Dedifferentiated amniotic fluid mesenchymal stem cell (primary cell): ENCODE results near the gene OAS2.

Experiments
- DNase-seq: peaks from one replicate; pipeline ENCODE4 v3.0.0-alpha.2; 2016; ENCODE audit errors: extremely low spot score

The OAS2 gene

DNA sequence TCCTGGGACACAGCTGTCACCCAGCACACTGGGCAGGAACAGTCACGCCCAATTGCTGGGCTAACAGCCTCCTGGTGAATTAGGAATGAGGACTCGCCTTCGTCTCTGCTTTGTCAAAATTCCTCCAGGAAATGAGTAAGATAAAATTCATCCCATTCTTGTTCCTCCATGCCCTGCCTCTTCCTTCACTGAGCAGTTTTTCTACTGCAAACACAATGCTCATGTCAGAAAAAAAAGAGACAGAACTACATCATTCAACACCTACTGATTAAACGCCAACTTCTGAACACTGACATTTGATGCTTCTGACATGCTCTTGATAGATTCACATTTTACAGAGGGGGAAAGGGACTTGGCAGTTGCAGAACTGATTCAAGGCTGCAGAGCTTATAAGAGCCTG is 40.7 kb downstream of the OAS2 start:
- no peak for DNase-seq

DNA sequence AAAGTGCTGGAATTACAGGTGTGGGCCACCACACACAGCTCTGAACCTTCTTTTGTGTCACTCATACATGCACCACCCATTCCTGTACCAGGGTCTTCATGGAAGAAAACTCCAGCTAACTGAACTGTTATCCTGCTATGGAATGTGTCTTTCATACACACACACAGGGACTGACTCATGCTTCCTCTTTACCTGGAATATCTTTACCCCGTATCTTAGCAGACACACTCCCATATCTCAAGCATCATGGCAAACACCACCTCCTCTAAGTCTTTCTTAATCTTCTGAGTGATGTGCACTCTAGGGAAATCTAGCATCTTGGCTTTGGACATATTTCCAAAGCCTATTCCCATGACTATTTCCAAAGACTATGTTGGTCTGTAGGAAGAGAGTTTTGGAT is 43.2 kb downstream of the OAS2 start:
- no peak for DNase-seq

DNA sequence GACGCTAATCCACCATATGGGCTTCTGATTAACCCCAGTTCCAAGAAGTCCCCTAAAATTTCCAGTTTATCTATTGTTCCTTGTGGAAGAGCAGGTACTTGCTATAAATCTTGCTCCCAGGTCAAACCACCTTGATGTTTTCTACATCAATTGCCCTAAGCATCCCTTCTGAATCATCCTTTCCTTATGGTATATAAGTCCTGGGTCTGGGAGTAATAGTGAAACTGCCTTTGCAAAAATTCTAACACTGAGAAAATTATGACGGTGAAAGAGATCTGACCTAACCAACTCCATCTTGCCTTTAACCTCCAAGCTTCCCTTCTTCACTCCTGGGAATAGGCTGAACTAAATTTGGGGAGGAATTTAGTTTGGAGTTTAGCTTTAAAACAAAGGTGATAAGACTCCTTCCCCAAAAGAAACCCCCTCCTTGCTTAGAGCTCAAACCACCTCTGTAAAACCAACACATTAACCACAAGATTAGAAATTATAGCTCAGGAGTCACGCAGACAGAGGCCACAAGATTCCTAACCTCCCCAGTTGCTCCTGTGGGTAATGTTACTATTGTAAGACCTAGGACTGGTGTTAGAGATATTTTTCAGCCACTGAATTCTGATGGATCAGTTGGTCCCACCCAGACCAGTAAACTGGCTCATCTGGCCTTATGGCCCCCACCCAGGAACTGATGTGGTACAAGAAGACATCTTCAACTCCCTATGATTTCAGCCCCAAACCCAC is 44.4 kb downstream of the OAS2 start:
- DNase-seq, result no peak

DNA sequence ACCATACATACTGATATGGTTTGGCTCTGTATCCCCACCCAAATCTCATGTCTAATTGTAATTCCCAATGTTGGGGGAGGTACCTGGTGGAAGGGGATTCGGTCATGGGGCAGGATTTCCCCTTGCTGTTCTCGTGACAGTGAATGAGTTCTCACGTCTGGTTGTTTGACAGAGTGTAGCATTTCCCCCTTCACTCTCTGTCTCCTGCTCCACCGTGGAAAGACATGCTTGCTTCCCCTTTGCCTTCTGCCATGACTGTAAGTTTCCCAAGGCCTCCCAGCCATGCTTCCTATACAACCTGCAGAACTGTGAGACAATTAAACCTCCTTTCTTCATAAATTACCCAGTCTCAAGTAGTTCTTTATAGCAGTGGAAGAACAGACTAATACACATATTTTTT is 49.4 kb downstream of the OAS2 start:
- no peak for DNase-seq

DNA sequence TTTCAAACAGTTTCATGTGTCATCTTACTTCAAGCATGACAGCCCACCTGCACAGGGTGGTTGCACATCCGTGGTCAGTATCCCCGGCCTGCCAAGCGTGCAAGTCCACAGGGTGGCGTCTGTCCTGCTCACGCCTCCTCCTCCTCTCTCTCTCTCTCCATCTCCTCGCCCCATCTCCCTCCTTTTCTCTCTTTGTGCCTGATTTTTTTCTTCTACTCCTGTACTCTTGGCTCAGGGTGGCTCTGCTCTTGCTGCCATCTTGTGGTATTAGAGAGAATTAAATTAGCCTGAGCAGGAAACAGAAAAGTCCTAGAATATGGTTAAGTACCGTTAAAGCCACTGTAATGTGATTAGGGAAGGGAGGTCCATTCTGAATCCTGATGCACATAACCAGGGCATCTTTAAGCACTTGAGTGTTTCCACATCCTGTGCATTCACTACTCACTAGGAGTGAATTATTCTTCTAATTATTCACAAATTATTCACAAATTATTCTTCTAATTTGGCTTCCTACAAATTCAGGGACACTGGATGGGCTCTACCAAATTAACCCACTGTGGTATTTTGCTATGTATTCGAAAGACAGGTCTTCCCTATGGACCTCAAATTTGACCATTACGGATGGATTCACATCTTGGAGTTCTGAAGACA is 52.7 kb downstream of the OAS2 start:
- peak; percentile 34 for DNase-seq

DNA sequence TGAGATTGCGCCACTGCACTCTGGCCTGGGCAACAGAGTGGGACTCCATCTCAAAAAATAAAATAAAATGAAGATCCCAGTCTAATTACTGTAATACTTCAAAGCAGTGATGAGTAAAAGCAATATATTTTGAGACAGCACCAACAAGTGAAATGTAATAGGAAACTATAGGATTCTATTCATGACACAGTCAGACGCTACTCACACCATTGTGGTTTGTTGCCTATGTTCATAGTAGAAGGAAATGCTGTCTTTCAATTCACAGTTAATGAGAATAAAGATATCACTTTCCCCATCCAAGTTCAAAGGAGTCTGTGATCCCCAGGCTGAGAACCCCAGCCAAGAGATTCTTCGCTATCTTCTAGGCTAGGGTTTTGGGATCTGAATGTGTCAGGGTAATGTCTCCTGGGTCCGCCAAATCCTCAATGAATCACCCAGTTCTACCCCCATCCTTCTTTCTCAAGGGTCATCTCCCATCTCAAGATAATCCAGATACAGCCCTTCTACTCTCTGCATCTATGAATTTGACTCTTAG is 61.7 kb downstream of the OAS2 start:
- DNase-seq, result no peak

DNA sequence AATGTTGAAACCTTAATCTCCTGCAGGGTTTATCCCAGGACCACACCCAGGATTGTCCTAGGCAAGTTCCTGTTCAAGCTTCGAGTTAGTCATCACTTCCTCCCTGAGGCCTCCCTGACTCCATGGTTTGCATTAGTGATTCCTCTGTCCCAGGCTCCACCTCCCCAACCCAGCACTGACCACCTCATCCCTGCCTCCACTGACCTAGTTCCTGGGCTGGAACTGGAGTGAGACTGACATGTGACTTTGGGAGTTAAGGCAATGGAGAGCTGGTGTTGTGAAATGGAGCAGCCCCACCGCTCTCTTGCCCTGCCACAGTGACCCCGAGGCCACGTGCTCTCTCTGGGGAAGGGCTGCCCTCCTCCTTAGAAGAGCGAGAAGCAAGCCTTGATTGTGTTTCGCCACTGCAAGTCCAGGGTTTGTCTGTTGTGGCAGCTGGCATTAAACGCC is 62.4 kb downstream of the OAS2 start:
- DNase-seq, result peak; percentile 21

DNA sequence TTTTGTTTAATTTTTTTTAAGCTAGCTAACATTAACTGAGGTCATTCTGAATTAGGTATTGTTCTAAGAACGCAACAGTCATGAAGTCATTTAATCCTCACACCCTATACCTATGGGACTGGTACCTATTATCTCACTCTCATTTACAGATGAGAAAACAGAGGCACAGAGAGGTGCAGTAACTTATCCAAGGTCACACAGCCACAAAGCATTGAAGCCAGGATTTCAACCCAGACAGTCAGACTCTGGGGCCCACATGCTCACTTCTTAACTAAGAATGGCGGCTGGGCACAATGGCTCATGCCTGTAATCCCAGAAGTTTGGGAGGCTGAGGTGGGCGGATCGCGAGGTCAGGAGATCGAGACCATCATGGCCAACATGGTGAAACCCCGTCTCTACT is 63.2 kb downstream of the OAS2 start:
- no peak for DNase-seq

DNA sequence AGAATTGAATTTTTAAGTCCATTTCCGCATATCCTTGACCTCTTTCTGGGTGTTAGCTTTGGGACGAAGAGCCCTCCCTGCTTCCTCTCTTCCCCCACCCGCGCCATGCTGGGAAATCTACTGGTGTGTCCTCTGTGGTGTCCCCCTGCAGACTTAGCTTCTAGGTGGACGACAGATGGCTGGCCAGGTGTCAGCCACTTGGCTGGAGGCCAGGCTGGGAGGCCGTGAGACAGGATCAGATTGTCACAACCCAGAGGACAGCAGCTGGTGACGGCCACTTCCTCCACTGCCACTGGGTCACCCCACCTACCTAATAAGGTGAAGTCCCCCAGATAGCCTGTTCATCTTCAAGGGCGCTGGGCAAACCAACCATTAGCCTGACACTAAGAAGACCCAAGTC is 64.9 kb downstream of the OAS2 start:
- DNase-seq, result no peak

DNA sequence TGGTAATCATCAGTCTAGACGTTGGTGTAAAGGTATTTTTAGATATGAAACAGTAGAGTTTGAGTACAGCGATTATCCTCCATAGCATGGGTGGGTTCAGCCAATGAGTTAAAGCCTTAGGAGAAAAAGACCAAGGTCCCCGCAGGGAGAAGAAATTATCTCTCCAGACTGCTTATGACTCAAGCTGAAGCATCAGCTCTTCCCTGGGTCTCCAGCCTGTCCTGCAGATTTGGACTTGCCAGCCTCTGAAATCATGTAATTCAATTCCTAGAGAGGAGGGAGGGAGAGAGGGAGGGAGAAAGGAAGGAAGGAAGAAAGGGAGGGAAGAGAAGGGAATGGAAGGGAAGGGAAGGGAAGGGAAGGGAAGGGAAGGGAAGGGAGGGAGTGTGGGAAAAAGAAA is 66.2 kb downstream of the OAS2 start:
- DNase-seq, result no peak

DNA sequence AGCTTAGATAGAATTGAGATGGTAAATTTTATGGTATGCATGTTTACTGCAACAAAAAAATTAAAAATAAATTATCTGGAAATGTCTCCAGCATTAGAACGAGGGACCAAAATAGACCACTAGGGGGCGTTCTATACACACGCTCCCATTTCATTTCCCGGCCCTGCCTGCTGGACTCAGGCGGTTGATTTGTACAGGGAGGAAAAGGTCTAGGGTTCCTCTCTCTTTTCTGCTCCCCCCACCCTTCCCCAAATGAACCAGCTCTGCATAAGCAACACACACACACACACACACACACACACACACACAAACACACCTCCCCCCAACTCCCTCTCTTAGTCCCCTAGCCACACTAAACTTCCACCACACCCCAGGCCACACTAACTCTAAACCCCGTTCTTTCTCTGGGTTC is 70.4 kb downstream of the OAS2 start:
- DNase-seq, result peak; percentile 68

DNA sequence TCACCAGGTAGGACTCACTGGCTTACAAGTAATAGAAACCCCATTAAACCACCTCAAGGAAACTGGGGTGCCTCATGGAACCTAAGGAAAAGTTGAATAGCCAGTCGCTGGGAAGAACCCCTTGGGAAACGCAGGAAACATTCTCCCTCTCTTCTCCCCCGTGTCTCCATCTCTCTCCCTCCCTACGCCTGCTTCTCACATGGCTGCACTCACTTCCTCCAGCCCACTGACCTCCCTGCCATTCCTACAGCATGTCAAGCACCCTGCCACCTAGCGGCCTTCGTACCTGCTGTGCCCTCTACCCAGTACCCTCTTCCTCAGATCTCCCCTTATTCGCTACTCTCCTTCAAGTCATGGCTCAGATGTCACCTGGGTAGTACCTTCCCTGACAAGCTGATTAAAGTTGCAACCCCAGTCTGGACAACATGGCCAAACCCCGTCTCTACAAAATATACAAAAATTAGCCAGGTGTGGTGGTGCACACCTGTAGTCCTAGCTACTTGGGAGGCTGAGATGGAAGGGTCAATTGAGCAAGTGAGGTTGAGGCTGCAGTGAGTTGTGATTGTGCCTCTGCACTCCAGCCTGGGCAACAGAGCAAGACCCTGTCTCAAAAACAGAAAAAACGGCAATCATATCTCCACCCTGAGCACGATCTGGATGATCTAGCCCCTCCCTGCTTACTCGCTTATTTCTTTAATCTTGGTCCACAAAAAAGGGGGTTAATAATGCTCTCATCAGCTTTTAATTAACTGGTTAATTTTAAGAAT is 71.8 kb downstream of the OAS2 start:
- no peak for DNase-seq

DNA sequence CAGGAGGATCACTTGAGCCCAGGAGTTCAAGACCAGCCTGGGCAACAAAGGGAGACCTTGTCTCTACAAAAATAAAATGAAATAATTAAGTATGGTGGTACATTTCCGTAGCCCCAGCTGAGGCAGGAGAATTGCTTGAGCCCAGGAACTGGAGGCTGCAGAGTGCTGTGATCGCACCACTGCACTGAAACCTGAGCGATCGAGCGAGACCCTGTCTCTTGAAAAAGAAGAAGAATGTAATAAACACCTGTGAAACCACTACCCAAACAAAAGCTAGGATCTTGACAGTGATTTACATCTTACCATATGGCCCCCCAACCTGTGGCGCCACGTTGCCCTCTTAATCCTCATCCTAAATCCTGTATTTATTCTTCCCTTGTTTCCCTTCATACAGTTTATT is 72.5 kb downstream of the OAS2 start:
- DNase-seq, result no peak

DNA sequence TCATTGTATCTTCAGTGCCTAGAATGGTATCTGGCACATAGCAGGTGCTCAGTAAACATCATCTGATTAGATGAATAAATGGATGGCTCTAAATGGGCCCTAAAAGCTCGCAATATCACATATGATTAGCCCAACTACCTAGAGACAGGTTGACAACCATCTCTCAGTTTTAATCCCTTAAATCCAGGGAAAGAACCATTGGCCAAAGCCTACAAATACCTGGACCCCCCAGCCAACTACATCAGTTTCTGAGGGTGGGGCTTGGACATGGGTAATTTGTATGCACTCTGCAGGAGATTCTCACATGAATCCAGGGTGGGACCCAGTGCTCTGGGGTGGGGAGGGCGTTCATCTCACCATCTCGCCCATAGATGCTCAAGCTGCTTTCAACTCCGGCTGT is 73.4 kb downstream of the OAS2 start:
- DNase-seq, result no peak

DNA sequence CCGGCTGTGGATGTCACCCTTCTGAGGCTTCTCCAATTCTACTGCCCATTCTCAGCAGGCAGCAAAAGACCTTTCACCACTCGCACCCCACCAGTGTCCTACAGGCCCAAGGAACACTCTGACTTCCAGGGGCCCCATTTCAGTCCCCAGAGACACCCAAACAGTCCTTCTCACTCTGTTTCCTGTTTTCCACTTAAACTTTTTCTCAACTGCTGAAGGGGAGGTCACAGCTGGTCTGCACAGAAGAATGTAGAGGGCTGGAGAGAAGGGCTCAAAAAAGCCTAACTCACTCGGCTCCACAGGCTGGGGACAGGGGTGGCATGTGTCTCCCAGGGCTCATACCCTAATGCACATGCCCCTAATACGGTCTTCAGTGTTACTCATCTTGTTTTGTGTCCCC is 74.0 kb downstream of the OAS2 start:
- DNase-seq, result no peak

DNA sequence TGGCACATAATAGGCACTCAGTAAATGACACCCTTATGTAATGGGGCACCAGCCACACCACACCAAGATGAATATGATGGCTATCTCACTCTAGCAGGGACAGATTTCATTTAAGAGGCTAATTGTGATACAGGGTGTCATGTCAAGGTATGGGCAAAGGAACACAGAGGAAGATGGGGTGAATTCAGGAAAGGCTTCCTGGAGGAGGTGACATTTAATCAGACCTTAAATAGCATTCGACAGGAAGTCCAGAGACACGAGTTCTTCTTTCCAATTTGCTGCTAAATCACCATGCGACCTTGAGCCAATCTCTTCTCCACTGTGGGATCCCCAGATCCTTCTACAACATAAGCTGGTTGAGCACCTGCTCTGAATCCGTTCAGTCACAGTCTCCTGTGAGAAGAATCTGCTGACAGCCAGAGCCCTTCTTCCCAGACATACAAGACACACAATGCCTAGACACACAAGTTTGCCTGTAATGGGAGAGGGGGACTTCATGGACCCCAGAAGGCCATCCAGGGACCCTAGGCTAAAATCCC is 76.7 kb downstream of the OAS2 start:
- DNase-seq, result no peak

DNA sequence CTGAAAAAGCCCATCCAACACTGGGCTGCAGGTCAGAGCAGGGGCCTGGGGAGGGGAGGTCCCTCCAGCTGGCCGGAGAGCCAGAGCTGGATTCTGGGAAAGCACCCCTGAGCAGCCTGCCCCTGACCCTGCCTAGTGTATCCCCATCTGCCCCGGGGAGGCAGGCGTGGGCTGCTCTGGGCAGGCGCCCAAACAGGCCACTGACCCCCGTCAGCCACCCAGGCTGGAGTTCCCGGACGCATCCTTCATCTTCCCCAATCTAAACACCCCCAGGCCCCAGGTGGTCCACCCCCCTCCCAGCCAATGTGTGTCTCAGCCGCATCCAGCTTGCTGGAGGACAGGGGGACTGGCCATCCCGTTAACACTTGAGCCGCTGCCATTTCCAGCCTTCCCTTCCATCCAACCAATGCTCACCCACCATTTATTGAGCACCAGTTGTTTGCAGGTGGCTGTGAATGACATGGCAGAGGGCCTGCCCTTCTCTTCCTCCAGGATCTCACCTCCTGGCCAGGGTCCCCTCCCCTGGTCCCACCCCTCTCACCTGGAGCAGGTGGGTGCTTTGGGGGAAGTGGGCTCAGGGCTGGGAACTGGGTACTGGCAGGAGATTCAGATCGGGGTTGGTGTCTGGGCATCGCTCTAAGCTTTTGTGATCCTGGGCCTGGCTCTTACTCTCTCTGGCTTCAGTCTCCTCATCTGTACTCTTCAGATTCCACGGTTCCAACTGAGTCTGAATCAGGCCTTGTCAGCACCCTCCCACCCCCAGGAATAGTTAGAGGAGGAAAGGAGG is 77.5 kb downstream of the OAS2 start:
- no peak for DNase-seq

DNA sequence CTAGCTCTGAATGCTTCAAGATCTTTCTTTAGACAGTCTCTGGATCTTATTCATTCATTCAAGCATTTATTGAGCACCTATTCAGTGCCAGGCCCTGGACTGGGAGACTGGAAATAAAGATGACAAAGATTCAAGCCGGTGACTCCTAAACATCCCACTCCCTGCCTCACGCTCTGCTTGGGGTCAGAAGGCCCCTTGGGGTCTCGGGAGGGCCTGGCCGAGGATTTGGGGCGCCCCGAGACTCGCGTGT is 78.0 kb downstream of the OAS2 start:
- no peak for DNase-seq

DNA sequence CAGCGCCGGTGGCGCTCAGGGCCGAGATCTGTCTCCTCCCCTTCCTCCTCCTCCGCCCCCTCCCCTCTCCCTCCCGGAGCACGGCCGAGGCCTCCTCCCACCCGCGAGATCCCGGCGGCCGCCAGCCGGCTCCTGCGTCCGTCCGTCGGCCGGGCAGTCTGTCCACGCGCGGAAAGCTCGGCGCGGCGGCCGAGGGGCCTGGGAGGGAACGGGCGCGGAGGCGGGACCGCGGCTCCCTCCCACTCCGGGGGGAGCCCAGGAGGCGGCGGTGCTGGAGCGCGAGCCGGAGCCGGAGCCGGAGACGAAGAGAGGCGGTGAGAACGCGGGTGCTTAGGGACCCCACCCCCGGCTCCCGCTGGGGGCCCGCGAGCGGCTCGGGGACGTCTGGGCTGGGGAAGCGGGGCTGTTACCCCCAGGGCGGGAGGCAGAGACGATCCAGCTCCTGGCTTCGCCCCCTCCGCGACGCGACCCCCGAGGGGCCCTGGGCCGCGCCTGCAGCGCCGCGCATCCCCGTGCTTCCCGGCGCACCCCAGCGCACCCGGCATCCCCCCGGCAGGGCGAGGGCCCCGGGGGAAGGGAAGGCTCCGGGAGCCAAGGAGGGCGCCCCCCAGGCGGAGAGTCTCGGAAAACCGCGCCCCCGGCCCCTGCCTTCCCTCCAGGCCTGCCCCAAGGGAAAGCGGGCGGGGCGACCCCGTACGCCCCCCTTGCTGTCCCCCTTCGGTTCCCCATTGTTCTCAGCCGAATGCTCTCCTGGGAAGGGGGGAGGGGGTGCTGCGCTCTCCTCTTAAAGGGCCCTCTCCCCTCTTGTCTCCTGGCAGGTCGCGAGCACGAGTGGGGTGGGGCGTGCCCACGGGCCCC is 78.5 kb downstream of the OAS2 start, which contains the start of gene DTX1:
Gene DTX1 (plus strand): TSS at position 100 of the 858 bp plus-strand sequence. CDS start 1,463 bp downstream, outside the sequence.
- no peak for DNase-seq

DNA sequence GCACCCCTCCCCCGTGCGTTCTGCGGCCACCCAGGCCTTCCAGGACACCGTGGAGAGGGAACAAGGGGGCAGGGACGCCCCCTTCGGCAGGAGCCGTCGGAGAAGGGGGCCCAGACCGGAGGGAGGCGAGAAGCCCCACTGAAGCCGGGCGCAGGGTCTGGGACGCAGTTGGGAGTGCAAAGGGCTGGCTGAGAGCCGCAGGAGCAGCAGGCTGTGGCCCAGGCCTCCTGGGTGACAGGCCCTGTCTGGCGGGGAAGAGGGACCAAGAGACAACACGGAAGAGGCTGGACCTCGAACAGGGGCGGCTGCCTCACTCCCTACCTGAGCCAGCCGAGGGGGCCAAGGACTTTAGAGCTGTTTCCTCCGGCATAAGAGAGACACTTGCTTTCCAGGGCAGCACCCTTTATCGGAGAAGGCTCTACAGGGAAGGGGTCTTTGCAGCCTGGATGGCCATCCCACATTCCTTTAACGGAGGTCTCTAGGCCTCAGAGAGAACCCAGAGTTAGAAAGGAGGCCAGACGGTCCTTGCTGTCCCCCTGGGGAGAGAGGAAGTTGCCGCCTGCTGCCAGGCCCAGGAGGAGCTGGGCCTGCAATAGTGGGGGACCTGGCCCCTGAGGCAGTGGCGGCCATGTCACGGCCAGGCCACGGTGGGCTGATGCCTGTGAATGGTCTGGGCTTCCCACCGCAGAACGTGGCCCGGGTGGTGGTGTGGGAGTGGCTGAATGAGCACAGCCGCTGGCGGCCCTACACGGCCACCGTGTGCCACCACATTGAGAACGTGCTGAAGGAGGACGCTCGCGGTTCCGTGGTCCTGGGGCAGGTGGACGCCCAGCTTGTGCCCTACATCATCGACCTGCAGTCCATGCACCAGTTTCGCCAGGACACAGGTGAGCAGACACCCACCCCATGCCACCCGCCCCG is 79.5 kb downstream of the OAS2 start:
- DNase-seq, result no peak
